Central memory CD8-positive, alpha-beta T cell (primary cell): Measurements from ENCODE around the gene NIPAL4.

ENCODE experiments used
- ATAC-seq: fragments of 150-1000 bp; cut with Tn5 transposase; replicated peaks from 2 replicates; pipeline ENCODE4 v1.10.0; 2022; ENCODE audit warnings: mild to moderate bottlenecking, moderate FRiP score, moderate number of reproducible peaks; ENCODE audit not compliant: poor library complexity, severe bottlenecking; ENCODE audit errors: extremely low read depth
- DNase-seq, 2 donors: peaks; one replicate each; pipeline ENCODE4 v3.0.0; 2021; ENCODE audit warnings: low spot score in 2 of 2
- H3K27ac Mint-ChIP-seq: one replicate; pipeline ENCODE4 v1.8.0; 2022; ENCODE audit warnings: low read depth, mild to moderate bottlenecking, moderate library complexity, mixed read lengths
- H3K27me3 Mint-ChIP-seq: one replicate; pipeline ENCODE4 v1.8.0; 2022; ENCODE audit warnings: mixed read lengths
- H3K36me3 Mint-ChIP-seq: one replicate; pipeline ENCODE4 v1.8.0; 2022; ENCODE audit warnings: mild to moderate bottlenecking, moderate library complexity, mixed read lengths; ENCODE audit not compliant: insufficient read depth
- H3K4me1 Mint-ChIP-seq: one replicate; pipeline ENCODE4 v1.8.0; 2022; ENCODE audit warnings: mixed read lengths
- H3K4me3 Mint-ChIP-seq: one replicate; pipeline ENCODE4 v1.8.0; 2022; ENCODE audit warnings: mild to moderate bottlenecking, moderate library complexity, mixed read lengths
- H3K9me3 Mint-ChIP-seq: one replicate; pipeline ENCODE4 v1.8.0; 2022; ENCODE audit warnings: mixed read lengths

The NIPAL4 gene

GRCh38 chr5:157516626-157517325, 56.8 kb downstream of the NIPAL4 start:
- no peak overlapping the region for H3K4me3 Mint-ChIP-seq
- peak overlapping the region; percentile 88 for H3K27ac Mint-ChIP-seq
- no peak for DNase-seq
- no peaks in the 10 kb centered on the region for H3K9me3 Mint-ChIP-seq
- no peaks in the 10 kb centered on the region for H3K4me1 Mint-ChIP-seq
- H3K36me3 Mint-ChIP-seq, result peaks cover 13% of the 10 kb centered on the region
- H3K27me3 Mint-ChIP-seq, result no peaks in the 10 kb centered on the region
- ATAC-seq, result no peak

- no peaks in the 10 kb centered on the region for H3K27me3 Mint-ChIP-seq
- ATAC-seq (no peak), DNase-seq (no peak)
- H3K9me3 Mint-ChIP-seq, result no peaks in the 10 kb centered on the region
- no peaks in the 10 kb centered on the region for H3K4me1 Mint-ChIP-seq
- H3K4me3 Mint-ChIP-seq, result no peak overlapping the region
- H3K27ac Mint-ChIP-seq, result no peak overlapping the region
- peaks cover 10% of the 10 kb centered on the region for H3K36me3 Mint-ChIP-seq
These were observed 59.0 kb downstream of the NIPAL4 start for GRCh38 chr5:157518963-157519362.

DNA sequence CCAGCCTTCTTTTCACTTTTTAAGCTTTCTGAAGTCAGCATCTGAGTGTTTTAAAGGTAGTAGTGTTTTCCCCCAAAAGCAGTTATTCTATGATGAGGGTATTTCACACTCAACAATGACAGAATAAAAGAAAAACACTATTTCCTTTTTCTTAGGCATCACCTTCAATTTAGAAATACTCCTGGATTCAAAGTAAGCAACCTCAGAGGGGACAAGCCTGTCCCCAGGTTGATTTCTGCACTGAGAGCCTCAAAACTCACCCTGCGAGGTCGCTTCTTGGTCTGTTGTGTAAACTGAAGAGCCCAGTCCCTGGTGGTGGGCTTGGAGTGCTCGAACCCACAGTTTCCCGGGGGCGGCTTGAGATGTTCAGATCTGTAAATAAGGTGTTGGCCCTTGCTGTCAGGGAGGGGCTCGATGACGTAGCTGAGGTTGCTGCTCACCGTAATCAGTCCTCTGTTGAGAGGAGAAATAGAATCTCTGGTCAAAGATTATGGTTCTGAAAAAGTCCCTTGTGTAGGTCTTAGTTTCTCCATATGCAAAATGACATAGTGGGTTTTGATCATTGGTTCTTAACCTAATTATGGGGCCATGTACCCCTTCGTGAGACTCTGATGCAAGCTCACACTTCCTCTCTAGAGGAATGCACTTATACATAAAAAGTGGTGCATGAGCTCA, 59.7 kb downstream of the NIPAL4 start:
- no peaks in the 10 kb centered on the region for H3K9me3 Mint-ChIP-seq
- peaks cover 10% of the 10 kb centered on the region for H3K36me3 Mint-ChIP-seq
- no peaks in the 10 kb centered on the region for H3K27me3 Mint-ChIP-seq
- ATAC-seq (no peak), DNase-seq (no peak)
- H3K4me3 Mint-ChIP-seq, result no peak overlapping the region
- no peak overlapping the region for H3K27ac Mint-ChIP-seq
- H3K4me1 Mint-ChIP-seq, result no peaks in the 10 kb centered on the region

- no peak overlapping the region for H3K4me3 Mint-ChIP-seq
- peaks cover 12% of the 10 kb centered on the region for H3K36me3 Mint-ChIP-seq
These were observed 61.1 kb downstream of the NIPAL4 start for GRCh38 chr5:157520911-157521703.

DNA sequence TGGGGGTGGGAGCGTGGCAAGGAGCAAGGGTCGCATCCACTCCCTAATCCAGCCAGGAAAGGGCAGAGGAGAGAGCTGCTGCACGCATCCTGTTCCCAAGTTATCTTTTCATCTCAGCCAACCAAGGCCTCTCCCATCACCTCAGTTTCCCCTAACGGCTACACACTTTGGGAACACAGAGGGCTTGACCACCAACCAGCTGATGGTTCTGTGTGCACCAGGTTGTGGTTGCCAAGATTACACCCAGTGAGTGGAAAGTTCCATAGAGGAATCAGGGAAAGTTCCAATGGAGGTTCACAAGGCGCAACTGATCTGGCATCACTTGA, 61.7 kb downstream of the NIPAL4 start:
- no peak for ATAC-seq
- Mint-ChIP-seq H3K36me3 (peaks cover 12% of the 10 kb centered on the region), H3K4me3 (no peak overlapping the region), H3K27ac (no peak overlapping the region), H3K27me3 (no peaks in the 10 kb centered on the region), H3K9me3 (no peaks in the 10 kb centered on the region), H3K4me1 (no peaks in the 10 kb centered on the region)
- DNase-seq, result no peak

More at GRCh38 chr5:157520911-157521703, 61.1 kb downstream of the NIPAL4 start:
- Mint-ChIP-seq H3K4me1 (no peaks in the 10 kb centered on the region), H3K27ac (no peak overlapping the region), H3K27me3 (no peaks in the 10 kb centered on the region), H3K9me3 (no peaks in the 10 kb centered on the region)
- DNase-seq (no peak), ATAC-seq (no peak)

- no peak for ATAC-seq
- DNase-seq, result no peak
- Mint-ChIP-seq H3K36me3 (peaks cover 11% of the 10 kb centered on the region), H3K27me3 (no peaks in the 10 kb centered on the region), H3K4me3 (no peak overlapping the region), H3K9me3 (no peaks in the 10 kb centered on the region), H3K4me1 (no peaks in the 10 kb centered on the region), H3K27ac (no peak overlapping the region)
These were observed 64.0 kb downstream of the NIPAL4 start for GRCh38 chr5:157523976-157524375.
